ENCODE measurements around the gene SLC35C1. TPM values are rescaled to one million over a fixed set of nuclear protein-coding genes. Genes with fewer than 3 reads are reported as not detected.

The SLC35C1 gene
- total RNA-seq, 1 donor from 2014 or later, result 13.3 TPM

DNA sequence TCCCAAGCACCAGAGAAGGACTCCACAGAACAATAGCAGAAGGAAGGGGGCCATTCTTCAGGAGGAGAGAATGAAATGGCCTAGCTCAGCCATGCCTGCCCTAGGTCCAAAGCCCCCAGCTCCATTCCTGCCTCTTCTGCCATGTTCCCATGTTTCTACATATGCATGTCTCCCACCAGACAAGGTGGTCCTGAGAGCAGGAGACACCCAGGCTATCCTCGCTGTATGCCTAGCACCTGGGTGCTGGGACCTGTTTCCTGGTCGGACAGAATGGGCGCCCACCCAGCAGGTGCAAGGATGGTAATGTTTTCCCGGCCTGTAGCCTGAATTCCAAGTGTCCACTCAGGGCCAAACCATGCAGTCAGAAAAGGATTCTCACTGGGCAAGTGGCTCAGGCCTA lies 30.2 kb upstream of the SLC35C1 start:
- no peaks in the 10 kb centered on the region for H3K36me3 Mint-ChIP-seq (ENCODE audit: low read depth)
- no peak for DNase-seq (ENCODE audit: low read depth, low spot score)
- TF ChIP-seq, protein P1, sequence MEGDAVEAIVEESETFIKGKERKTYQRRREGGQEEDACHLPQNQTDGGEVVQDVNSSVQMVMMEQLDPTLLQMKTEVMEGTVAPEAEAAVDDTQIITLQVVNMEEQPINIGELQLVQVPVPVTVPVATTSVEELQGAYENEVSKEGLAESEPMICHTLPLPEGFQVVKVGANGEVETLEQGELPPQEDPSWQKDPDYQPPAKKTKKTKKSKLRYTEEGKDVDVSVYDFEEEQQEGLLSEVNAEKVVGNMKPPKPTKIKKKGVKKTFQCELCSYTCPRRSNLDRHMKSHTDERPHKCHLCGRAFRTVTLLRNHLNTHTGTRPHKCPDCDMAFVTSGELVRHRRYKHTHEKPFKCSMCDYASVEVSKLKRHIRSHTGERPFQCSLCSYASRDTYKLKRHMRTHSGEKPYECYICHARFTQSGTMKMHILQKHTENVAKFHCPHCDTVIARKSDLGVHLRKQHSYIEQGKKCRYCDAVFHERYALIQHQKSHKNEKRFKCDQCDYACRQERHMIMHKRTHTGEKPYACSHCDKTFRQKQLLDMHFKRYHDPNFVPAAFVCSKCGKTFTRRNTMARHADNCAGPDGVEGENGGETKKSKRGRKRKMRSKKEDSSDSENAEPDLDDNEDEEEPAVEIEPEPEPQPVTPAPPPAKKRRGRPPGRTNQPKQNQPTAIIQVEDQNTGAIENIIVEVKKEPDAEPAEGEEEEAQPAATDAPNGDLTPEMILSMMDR (conservative IDR thresholded peaks at IDR 0.05), result no peak
- H3K4me3 Mint-ChIP-seq, result no peak overlapping the region
- peaks cover 38% of the 10 kb centered on the region for H3K27me3 Mint-ChIP-seq (ENCODE audit: low read depth)
- H3K4me1 Mint-ChIP-seq, result peaks cover 12% of the 10 kb centered on the region
- no peak overlapping the region for H3K27ac Mint-ChIP-seq (ENCODE audit: unreplicated experiment)
- H3K9me3 Mint-ChIP-seq, result no peaks in the 10 kb centered on the region

DNA sequence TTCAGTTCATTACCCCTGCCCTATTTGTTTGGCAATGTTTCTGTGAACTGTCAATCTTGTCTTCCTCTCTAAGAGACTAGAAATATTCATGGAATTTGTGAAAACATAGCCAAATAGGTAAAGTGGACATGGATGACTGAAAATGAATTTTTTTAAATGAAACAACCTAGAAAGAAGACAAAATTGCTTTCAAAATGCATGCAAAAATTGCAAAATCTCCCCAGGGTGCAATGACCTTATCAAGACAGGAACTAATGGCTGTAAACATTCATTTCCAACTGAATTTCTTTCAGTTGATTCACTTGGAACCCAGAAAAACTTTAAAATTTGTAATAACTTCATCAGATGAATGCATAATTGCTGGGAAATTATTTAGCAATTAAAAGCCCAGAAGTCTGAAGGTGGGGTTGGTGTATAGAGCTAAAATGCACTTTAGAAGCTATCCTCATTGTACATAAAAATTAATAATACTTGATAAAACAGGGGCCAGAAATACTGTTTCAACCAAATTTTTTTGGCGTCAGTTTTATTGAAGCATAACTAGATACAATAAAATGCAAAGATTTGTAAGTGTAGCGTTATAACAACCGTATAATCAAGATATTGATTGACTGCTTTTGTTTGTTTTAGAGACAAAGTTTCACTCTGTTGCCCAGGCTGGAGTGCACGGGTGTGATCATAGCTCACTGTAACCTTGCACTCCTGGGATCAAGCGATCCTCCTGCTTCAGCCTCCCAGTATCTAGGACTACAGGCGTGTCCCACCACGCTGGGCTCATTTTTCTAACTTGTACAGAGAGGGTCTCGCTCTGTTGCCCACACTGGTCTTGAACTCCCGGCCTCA lies 27.6 kb upstream of the SLC35C1 start:
- Mint-ChIP-seq H3K4me3 (no peak overlapping the region), H3K27me3 (ENCODE audit: low read depth) (peaks cover 37% of the 10 kb centered on the region), H3K27ac (ENCODE audit: unreplicated experiment) (no peak overlapping the region), H3K4me1 (no peaks in the 10 kb centered on the region), H3K36me3 (ENCODE audit: low read depth) (no peaks in the 10 kb centered on the region), H3K9me3 (no peaks in the 10 kb centered on the region)
- TF ChIP-seq, protein P1 (conservative IDR thresholded peaks at IDR 0.05), result no peak
- DNase-seq (ENCODE audit: low read depth, low spot score), result no peak

DNA sequence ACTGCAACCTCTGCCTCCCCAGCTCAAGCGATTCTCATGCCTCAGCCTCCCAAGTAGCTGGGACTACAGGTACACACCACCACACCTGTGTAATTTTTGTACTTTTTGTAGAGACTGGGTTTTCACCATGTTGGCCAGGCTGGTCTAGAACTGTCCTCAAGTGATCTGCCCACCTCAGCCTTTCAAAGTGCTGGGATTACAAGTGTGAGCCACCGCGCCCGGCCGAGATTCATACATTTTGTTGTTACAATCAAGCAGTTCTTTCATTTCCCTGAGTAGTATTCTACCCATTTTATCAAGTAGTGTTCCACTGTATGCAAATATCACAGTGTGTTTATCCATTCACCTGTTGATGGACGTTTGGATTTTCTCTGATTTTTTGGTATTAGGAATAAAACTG lies 26.6 kb upstream of the SLC35C1 start:
- TF ChIP-seq, protein P1 (conservative IDR thresholded peaks at IDR 0.05), result no peak

DNA sequence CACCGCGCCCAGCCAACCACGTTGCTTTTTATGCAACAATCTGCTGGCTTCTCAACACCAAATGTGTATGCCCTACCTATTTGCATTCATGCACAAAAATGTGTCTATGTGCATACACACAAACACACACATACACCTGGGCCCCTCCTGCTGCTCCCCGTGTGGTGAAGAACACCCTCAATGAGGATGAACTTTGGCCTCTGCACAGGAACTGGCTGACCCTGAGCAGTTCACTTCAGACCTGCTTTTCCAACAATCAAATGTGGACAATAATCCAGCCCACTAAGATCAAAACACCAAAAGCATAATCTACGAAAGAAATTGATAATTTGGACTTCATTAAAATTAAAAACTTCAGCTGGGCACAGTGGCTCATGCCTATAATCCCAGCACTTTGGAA lies 25.3 kb upstream of the SLC35C1 start:
- no peak for DNase-seq (ENCODE audit: low read depth, low spot score)
- Mint-ChIP-seq H3K4me3 (no peak overlapping the region), H3K9me3 (no peaks in the 10 kb centered on the region), H3K27me3 (ENCODE audit: low read depth) (peaks cover 45% of the 10 kb centered on the region), H3K27ac (ENCODE audit: unreplicated experiment) (no peak overlapping the region), H3K4me1 (no peaks in the 10 kb centered on the region), H3K36me3 (ENCODE audit: low read depth) (no peaks in the 10 kb centered on the region)
- TF ChIP-seq, protein P1 (conservative IDR thresholded peaks at IDR 0.05), result no peak

More for the DNA sequence above, 26.6 kb upstream of the SLC35C1 start:
- DNase-seq (ENCODE audit: low read depth, low spot score), result no peak
- no peaks in the 10 kb centered on the region for H3K4me1 Mint-ChIP-seq
- H3K36me3 Mint-ChIP-seq (ENCODE audit: low read depth), result no peaks in the 10 kb centered on the region
- no peak overlapping the region for H3K4me3 Mint-ChIP-seq
- peaks cover 39% of the 10 kb centered on the region for H3K27me3 Mint-ChIP-seq (ENCODE audit: low read depth)
- H3K27ac Mint-ChIP-seq (ENCODE audit: unreplicated experiment), result no peak overlapping the region
- H3K9me3 Mint-ChIP-seq, result no peaks in the 10 kb centered on the region

DNA sequence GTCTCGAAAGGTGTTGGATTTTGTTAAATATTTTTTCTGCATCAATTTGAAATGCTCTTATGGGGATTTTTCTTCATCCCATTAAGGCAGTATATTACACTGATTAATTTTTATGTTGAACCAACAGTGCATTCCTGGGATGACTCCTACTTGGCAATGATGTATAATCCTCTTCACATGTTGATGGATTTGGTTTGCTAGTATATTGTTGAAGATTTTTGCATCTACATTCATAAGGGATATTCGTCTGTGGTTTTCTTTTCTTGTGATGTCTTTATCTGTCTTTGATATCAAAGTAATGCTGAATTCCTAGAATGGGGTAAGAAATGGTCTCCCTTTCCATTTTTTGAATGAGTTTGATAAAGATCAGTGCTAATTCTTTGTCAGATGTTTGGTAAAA lies 18.7 kb upstream of the SLC35C1 start:
- H3K27me3 Mint-ChIP-seq (ENCODE audit: low read depth), result peaks cover 51% of the 10 kb centered on the region
- TF ChIP-seq, protein P1 (conservative IDR thresholded peaks at IDR 0.05), result no peak
- no peak overlapping the region for H3K4me3 Mint-ChIP-seq

More for the DNA sequence above, 18.7 kb upstream of the SLC35C1 start:
- H3K27ac Mint-ChIP-seq (ENCODE audit: unreplicated experiment), result no peak overlapping the region
- DNase-seq (ENCODE audit: low read depth, low spot score), result no peak
- peaks cover 5% of the 10 kb centered on the region for H3K9me3 Mint-ChIP-seq
- no peaks in the 10 kb centered on the region for H3K4me1 Mint-ChIP-seq
- no peaks in the 10 kb centered on the region for H3K36me3 Mint-ChIP-seq (ENCODE audit: low read depth)

Data from neural crest cell (in vitro differentiated cells).